HG03442 (cell line): ENCODE results near the gene NOP53.
"Not testable (repeated sequence)": the region's sequence is repeated elsewhere in the genome, so short reads cannot be mapped to it uniquely, and the experiment has no call there.

Source experiments
- ATAC-seq: cut with Tn5 transposase; IDR thresholded peaks from one replicate; pipeline ENCODE4 v1.9.1; 2021; ENCODE audit warnings: mild to moderate bottlenecking, moderate library complexity; ENCODE audit not compliant: unreplicated experiment

Gene NOP53

GRCh38 chr19:47803148-47803547 lies 57.8 kb downstream of the NOP53 start:
- not testable (repeated sequence) for ATAC-seq

- not testable (repeated sequence) for ATAC-seq
These were observed 58.3 kb downstream of the NOP53 start for GRCh38 chr19:47803671-47804070.

DNA sequence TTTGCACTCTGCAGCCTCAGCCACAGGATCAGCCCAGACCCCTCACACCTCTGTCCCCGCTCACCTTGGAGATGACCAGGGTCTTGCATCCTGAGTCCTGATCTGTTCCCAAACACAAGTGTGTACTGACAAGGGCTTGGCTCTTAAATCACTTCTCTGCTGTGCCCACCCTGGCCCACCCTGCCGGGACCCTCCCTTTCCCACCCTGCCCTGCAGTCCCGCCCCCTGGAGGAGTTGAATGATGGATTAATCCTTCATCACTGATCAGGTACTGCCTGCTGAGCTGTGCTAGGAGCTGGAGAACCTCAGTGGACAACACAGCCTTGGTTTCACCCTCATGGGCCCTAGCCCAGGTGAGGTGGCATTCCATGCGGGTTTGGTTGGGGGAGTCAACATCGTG lies 59.1 kb downstream of the NOP53 start, which contains the start of gene TPRX1:
Gene TPRX1 (minus strand): TSS at position 101 of the 400 bp plus-strand sequence. CDS start 12 bp downstream, at position 89.
- ATAC-seq = not testable (repeated sequence)

GRCh38 chr19:47805313-47805712 lies 60.0 kb downstream of the NOP53 start:
- no peak for ATAC-seq

DNA sequence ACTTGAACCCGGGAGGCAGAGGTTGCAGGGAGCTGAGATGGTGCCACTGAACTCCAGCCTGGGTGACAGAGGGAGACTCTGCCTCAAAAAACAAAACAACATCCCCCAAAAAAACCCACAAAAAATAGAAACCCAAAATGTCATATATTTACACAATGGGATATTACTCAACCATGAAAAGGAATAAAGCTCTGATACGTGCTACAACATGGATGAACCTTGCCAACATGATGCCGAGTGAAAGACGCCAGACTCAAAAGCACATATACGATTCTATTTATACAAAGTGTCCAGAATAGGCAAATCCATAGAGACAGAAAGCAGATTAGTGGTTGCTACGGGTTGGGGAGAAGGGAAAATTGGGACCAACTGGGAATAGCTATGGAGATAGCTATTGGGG lies 61.1 kb downstream of the NOP53 start:
- ATAC-seq = no peak
